Bronchial epithelial cell (primary cell): Measurements from ENCODE around the gene SPR. TPM values are rescaled to one million over a fixed set of nuclear protein-coding genes. Genes with fewer than 3 reads are reported as not detected.

Experiments used
- DNase-seq: peaks from one replicate; pipeline ENCODE4 v3.0.0-alpha.2; 2010; ENCODE audit warnings: low read depth
- FAIRE-seq: peaks from 2 replicates; lab custom pipeline; 2011; peaks lifted over from hg19 to GRCh38; lab: Jason Lieb, UNC
- H3K27me3 ChIP-seq: 2 replicates; pipeline ENCODE4 v1.5.1; 2011; ENCODE audit warnings: low read length; ENCODE audit not compliant: control insufficient read depth, insufficient read depth
- H3K36me3 ChIP-seq: 2 replicates; pipeline ENCODE4 v1.5.1; 2011; ENCODE audit warnings: low read length; ENCODE audit not compliant: control insufficient read depth, insufficient read depth
- H3K4me3 ChIP-seq: 2 replicates; pipeline ENCODE4 v1.5.1; 2011; ENCODE audit warnings: mild to moderate bottlenecking, low read depth, low read length, control low read depth
- total RNA-seq: library from RNA; depleted of rRNA; stranded (reverse); fragments of >200 nt; gene quantifications from 2 replicates; pipeline ENCODE4 v1.2.1, GENCODE V29; 2014
- TF ChIP-seq, protein P1 (sequence below): IDR thresholded peaks from 2 replicates; pipeline ENCODE4 v1.5.1; 2011; ENCODE audit warnings: mild to moderate bottlenecking, moderate library complexity, low read length, control low read depth, inconsistent platforms; ENCODE audit not compliant: insufficient read depth, severe bottlenecking

Gene SPR
- total RNA-seq, 1 donor from 2014 or later: 14.0 TPM

DNA sequence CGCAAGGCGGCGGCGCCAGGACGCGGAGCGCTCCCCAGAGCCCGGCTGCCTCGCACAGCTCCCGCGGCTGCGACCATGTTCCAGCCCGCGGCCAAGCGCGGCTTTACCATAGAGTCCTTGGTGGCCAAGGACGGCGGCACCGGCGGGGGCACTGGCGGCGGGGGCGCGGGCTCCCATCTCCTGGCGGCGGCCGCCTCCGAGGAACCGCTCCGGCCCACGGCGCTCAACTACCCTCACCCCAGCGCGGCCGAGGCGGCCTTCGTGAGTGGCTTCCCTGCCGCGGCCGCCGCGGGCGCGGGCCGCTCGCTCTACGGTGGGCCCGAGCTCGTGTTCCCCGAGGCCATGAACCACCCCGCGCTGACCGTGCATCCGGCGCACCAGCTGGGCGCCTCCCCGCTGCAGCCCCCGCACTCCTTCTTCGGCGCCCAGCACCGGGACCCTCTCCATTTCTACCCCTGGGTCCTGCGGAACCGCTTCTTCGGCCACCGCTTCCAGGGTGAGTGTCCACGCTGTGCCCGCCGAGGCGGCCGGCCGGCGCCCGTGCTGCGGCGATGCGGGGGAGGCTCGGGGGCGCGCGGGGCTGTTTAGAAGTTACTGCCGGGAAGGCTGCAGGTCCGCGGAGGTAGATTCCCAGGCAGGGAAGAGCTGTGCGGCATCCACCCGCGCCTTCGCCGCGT is 30.8 kb downstream of the SPR start:
- peaks cover 80% of the 10 kb centered on the region for H3K27me3 ChIP-seq
- TF ChIP-seq, protein P1, sequence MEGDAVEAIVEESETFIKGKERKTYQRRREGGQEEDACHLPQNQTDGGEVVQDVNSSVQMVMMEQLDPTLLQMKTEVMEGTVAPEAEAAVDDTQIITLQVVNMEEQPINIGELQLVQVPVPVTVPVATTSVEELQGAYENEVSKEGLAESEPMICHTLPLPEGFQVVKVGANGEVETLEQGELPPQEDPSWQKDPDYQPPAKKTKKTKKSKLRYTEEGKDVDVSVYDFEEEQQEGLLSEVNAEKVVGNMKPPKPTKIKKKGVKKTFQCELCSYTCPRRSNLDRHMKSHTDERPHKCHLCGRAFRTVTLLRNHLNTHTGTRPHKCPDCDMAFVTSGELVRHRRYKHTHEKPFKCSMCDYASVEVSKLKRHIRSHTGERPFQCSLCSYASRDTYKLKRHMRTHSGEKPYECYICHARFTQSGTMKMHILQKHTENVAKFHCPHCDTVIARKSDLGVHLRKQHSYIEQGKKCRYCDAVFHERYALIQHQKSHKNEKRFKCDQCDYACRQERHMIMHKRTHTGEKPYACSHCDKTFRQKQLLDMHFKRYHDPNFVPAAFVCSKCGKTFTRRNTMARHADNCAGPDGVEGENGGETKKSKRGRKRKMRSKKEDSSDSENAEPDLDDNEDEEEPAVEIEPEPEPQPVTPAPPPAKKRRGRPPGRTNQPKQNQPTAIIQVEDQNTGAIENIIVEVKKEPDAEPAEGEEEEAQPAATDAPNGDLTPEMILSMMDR: no peak
- H3K36me3 ChIP-seq: no peaks in the 10 kb centered on the region
- FAIRE-seq (no peak), DNase-seq (no peak)
- H3K4me3 ChIP-seq: peak overlapping the region; percentile 8

DNA sequence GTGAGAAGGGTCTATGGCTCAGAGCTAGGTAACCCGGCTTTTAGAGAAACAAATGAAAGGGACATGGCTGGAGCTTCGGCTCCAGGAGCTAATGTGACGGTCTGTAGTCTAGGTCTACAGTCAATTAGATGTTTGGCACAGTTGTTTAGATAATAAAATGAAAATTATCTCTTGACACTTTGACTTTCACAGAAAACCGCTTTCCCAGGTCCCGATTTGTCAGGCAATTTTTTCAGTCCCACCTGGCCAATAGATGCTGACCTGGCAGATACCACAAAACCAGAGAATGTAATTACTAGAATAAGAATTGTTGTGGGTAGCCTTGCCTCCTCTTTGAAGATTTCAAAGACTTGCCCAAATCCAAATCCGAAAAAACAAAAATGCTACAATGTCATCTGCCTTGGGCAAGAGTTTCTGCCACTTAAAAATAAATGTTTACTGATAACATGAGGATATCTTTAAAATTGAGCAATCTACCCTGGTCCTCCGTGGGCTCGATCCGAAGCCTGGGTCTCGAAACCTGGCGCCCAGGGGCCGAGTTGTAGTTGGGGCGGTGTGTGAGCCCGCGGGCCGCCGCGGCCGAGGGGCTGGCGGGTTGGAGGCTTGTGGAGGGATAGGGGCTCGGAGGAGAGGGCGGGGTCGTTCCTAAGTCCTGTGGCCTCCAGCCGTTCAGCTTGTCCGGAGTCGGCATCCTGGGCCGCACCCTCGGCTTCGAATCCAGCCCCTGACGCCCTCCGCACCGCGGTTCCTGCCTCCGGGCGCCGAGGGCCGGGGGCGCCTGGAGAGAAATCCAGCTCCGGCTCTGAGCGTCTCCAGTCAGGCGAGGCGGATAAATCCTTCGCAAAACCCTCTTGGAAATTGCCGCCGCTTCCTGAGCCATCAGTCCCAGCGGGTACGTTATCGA is 32.5 kb downstream of the SPR start:
- TF ChIP-seq, protein P1: no peak
- no peaks in the 10 kb centered on the region for H3K36me3 ChIP-seq
- DNase-seq (no peak), FAIRE-seq (no peak)
- peaks cover 76% of the 10 kb centered on the region for H3K27me3 ChIP-seq
- no peak overlapping the region for H3K4me3 ChIP-seq

DNA sequence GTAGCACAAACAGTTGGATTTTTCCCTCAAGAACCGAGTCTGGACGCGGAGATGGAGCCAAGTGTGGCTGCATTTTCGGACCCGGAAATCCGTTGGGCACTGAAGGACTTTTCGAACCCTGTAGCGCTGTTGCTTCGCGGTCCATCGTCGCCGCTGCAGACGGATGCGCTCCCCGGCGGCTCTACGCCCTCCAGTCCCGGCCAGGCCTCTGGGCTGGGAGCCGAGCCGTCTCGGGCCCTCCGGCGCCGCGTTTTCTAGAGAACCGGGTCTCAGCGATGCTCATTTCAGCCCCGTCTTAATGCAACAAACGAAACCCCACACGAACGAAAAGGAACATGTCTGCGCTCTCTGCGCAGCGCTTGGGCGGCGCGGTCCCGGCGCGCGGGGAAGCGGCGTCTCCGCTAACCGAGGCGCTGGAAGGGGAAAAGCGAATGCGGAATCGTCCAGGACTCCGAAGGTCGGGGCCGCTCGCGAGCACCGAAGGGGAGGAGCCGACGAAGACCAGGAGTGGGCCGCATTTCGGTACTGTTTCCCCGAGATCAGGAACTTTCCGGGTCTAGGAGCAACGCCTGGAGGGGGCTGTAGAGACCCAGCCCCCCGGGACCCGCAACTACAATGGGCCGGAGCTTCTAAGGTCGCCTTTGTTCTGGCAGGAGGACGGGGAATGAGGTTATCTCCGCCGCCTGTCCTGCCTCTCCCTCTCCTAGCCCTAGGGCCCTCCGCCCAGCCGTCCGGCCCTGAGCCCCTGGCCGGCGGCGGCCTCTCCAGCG is 33.3 kb downstream of the SPR start:
- H3K4me3 ChIP-seq: no peak overlapping the region
- DNase-seq (no peak), FAIRE-seq (no peak)

DNA sequence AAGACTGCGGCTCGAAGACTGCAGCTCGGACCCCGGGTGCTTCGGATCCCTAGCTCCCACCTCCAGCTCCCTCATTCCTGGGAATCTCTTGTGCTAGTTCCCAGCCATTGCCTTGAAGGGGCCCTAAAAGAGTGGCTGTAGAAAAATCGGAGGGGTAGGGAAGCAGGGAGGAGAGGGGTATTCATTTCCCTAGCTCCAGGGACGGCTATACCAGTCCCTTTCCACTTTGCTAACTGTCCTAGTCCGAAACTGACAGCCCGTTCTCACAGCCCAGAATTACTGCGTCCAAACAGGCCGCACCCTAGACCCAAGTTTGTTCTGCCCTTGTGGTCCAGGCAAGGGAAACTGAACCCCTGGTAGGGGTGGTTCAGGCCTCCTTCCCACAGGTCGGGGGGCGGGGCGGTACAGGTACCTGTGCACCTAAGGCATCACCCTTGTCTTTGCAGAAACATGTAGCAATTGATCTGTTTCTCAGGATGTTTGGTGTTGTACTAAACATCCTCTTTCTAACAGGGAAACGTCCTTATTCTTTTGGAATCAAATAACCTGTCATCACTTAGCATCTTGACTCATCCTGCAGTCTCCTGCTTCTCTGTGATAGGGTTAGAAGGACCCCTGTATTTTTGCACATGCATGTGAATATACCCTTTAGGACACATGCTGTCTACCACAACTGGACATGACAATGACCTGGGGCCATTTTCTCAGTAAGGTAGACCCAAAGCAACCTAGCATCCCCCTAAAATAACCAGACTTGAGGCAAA is 34.1 kb downstream of the SPR start:
- H3K36me3 ChIP-seq: no peaks in the 10 kb centered on the region
- H3K4me3 ChIP-seq: no peak overlapping the region
- FAIRE-seq: no peak
- TF ChIP-seq, protein P1: no peak
- H3K27me3 ChIP-seq: peaks cover 77% of the 10 kb centered on the region
- DNase-seq: no peak

More for the DNA sequence above, 33.3 kb downstream of the SPR start:
- TF ChIP-seq, protein P1: no peak
- peaks cover 77% of the 10 kb centered on the region for H3K27me3 ChIP-seq
- no peaks in the 10 kb centered on the region for H3K36me3 ChIP-seq

DNA sequence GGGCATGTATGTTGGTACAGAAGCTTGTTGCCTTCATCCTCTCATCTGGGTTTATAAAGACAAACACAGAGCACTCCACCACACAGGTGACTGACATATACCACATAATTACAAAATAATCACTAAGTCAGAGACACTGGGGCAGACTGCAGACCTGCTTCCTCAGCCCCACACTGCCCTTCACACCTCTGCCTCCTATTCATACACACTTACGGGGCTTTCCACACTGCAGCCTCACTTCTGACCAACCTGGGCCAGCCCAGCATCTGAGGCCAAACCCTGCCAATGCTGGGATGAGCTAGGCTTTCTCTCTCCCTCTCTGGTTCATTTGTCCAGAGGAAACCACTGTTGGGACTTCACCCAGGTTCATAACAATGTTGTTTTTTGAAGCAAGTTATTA is 34.6 kb downstream of the SPR start:
- Histone ChIP-seq H3K27me3 (peaks cover 76% of the 10 kb centered on the region), H3K4me3 (no peak overlapping the region), H3K36me3 (no peaks in the 10 kb centered on the region)
- DNase-seq (no peak), FAIRE-seq (no peak)
- TF ChIP-seq, protein P1: no peak
